H1 (cell line): ENCODE measurements around the gene FAM53A.

Experiments used
- EGR1 ChIP-seq: IDR thresholded peaks from 2 replicates; pipeline ENCODE4 v1.6.1; 2011; ENCODE audit warnings: low read depth, low read length, borderline replicate concordance
- FOSL1 ChIP-seq: IDR thresholded peaks from 2 replicates; pipeline ENCODE4 v1.6.1; 2011; ENCODE audit warnings: mild to moderate bottlenecking, low read depth, low read length, moderate library complexity; ENCODE audit not compliant: insufficient read depth
- JUN ChIP-seq: IDR thresholded peaks from 2 replicates; pipeline ENCODE4 v1.6.1; 2011; ENCODE audit warnings: low read depth, mild to moderate bottlenecking, improper control_type of control experiment, low read length
- JUND ChIP-seq: IDR thresholded peaks from 2 replicates; pipeline ENCODE4 v1.6.1; 2011; ENCODE audit warnings: mild to moderate bottlenecking, improper control_type of control experiment, low read length
- RFX5 ChIP-seq: IDR thresholded peaks from 2 replicates; pipeline ENCODE4 v1.6.1; 2011; ENCODE audit warnings: low read depth, low read length, improper control_type of control experiment, borderline replicate concordance
- SIX5 ChIP-seq: IDR thresholded peaks from 2 replicates; pipeline ENCODE4 v1.6.1; 2011; ENCODE audit warnings: mild to moderate bottlenecking, low read depth, low read length
- SP1 ChIP-seq: IDR thresholded peaks from 2 replicates; pipeline ENCODE4 v1.6.1; 2011; ENCODE audit warnings: low read depth, low read length
- SRF ChIP-seq: IDR thresholded peaks from 2 replicates; pipeline ENCODE4 v1.6.1; 2011; ENCODE audit warnings: mild to moderate bottlenecking, low read depth, low read length, moderate library complexity
- TEAD4 ChIP-seq: IDR thresholded peaks from 2 replicates; pipeline ENCODE4 v1.6.1; 2012; ENCODE audit warnings: low read depth, low read length, inconsistent platforms, mixed read lengths
- USF2 ChIP-seq: IDR thresholded peaks from 2 replicates; pipeline ENCODE4 v1.6.1; 2011; ENCODE audit warnings: low read length, improper control_type of control experiment
- YY1 ChIP-seq: IDR thresholded peaks from 2 replicates; pipeline ENCODE4 v1.6.1; 2011; ENCODE audit warnings: low read depth, mild to moderate bottlenecking, low read length
- TF ChIP-seq, protein P1 (sequence below), 3 experiments: IDR thresholded peaks; 1 replicate in 2 of 3; 2 replicates in 1 of 3; pipeline versions ENCODE4 v1.5.1 to v1.6.1; 2011; ENCODE audit warnings: low read length in 3 of 3, mild to moderate bottlenecking in 3 of 3, inconsistent platforms in 2 of 3, low read depth in 1 of 3, moderate library complexity in 1 of 3; ENCODE audit not compliant: insufficient read depth in 1 of 3; ENCODE audit errors: control extremely low read depth in 1 of 3

DNA sequence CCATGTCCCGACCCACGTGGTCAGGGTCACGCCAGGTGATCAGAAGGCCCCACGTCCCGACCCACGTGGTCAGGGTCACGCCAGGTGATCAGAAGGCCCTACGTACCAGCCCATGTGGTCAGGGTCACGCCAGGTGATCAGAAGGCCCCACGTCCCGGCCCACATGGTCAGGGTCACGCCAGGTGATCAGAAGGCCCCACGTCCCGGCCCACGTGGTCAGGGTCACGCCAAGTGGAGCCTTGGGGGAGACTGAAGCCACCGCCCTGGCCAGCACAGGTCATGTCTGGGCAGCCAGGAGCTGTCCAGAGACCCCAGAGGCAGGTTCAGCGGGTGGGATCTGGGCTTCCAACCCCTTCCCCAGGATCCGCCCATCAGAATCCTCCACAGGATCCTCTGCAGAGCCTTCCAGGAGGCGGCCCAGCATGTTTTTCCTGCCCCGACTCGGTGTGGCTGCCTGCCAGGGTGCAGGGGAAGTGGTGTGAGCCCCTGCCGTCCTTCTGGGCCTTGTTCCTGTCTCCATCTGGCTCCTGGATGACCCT, 58.4 kb downstream of the FAM53A start:
- TF ChIP-seq, protein P1, sequence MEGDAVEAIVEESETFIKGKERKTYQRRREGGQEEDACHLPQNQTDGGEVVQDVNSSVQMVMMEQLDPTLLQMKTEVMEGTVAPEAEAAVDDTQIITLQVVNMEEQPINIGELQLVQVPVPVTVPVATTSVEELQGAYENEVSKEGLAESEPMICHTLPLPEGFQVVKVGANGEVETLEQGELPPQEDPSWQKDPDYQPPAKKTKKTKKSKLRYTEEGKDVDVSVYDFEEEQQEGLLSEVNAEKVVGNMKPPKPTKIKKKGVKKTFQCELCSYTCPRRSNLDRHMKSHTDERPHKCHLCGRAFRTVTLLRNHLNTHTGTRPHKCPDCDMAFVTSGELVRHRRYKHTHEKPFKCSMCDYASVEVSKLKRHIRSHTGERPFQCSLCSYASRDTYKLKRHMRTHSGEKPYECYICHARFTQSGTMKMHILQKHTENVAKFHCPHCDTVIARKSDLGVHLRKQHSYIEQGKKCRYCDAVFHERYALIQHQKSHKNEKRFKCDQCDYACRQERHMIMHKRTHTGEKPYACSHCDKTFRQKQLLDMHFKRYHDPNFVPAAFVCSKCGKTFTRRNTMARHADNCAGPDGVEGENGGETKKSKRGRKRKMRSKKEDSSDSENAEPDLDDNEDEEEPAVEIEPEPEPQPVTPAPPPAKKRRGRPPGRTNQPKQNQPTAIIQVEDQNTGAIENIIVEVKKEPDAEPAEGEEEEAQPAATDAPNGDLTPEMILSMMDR (IDR thresholded peaks at IDR 0.05; ENCODE audit: control extremely low read depth in 1 of 3, insufficient read depth in 1 of 3, low read depth in 1 of 3, low read length in 3 of 3), result no peak
- TF ChIP-seq YY1, result no peak
- TF ChIP-seq EGR1, result no peak
- no peak for TF ChIP-seq JUND
- TF ChIP-seq SP1, result no peak
- no peak for TF ChIP-seq SRF
- no peak for TF ChIP-seq RFX5
- no peak for TF ChIP-seq TEAD4
- no peak for TF ChIP-seq SIX5
- no peak for TF ChIP-seq FOSL1
- no peak for TF ChIP-seq USF2
- no peak for TF ChIP-seq JUN
